NCI-H146 treated with DMSO at 0.1 percent for 48 hours (cell line): ENCODE results near the gene SLC25A51.

Experiments used
- DNase-seq: peaks from one replicate; lab custom pipeline; 2025; ENCODE audit not compliant: unreplicated experiment; lab: John Stamatoyannopoulos, UW

Gene SLC25A51

GRCh38 chr9:37839496-37840461 is 64.1 kb downstream of the SLC25A51 start:
- no peak for DNase-seq
